Brain microvascular endothelial cell (primary cell): ENCODE results near the gene EDDM3A.
A peak's percentile ranks its signal among the peaks of the same experiment; 100 is the strongest.

Source experiments
- DNase-seq: peaks from one replicate; pipeline ENCODE4 v3.0.0-alpha.2; 2020
- H3K27ac ChIP-seq: fragments of 250-450 bp; sonication (Bioruptor Pico); 2 replicates; pipeline ENCODE4 v1.5.1; 2020; ENCODE audit warnings: mild to moderate bottlenecking, moderate library complexity
- H3K27me3 ChIP-seq: fragments of 250-450 bp; sonication (Bioruptor Pico); replicated peaks from 2 replicates; pipeline ENCODE4 v1.5.1; 2020; ENCODE audit warnings: mild to moderate bottlenecking
- H3K36me3 ChIP-seq: fragments of 250-450 bp; sonication (Bioruptor Pico); replicated peaks from 2 replicates; pipeline ENCODE4 v1.5.1; 2020; ENCODE audit warnings: mild to moderate bottlenecking
- H3K4me3 ChIP-seq: 2 replicates; pipeline ENCODE4 v1.5.1; 2011; ENCODE audit warnings: low read depth, mild to moderate bottlenecking, control low read depth, low read length, moderate library complexity
- CTCF ChIP-seq: IDR thresholded peaks from 2 replicates; pipeline ENCODE4 v1.5.1; 2011; ENCODE audit warnings: low read depth, mild to moderate bottlenecking, moderate library complexity, low read length, control low read depth, inconsistent platforms; ENCODE audit errors: missing control alignments
- in situ Hi-C: cut with HindIII; loops from 2 replicates; pipeline ENCODE4 v1.10.0; 2017; ENCODE audit warnings: low sequenced_read_pairs, low pct_ligation_motif_present

EDDM3A gene

GRCh38 chr14:20745571-20746358 is at the start of gene EDDM3A:
Gene EDDM3A, plus strand, starts transcription at chr14:20745887. Its CDS starts 1,694 bp downstream, at chr14:20747581.
- Histone ChIP-seq H3K27ac (no peak within 1 kb of the TSS), H3K36me3 (no peaks in the 10 kb centered on the region), H3K27me3 (no peaks in the 10 kb centered on the region), H3K4me3 (no peak within 1 kb of the TSS)
- in situ Hi-C loops, result no loop called here
- no peak for TF ChIP-seq CTCF
- no peak for DNase-seq

- Histone ChIP-seq H3K27ac (no peak overlapping the region), H3K36me3 (no peaks in the 10 kb centered on the region), H3K27me3 (no peaks in the 10 kb centered on the region), H3K4me3 (no peak overlapping the region)
- TF ChIP-seq CTCF, result no peak
- no peak for DNase-seq
- in situ Hi-C loops, result no loop called here
These were observed 48.9 kb upstream of the EDDM3A start for GRCh38 chr14:20696764-20697163.

GRCh38 chr14:20697273-20698017 is 48.2 kb upstream of the EDDM3A start:
- Histone ChIP-seq H3K36me3 (no peaks in the 10 kb centered on the region), H3K4me3 (no peak overlapping the region), H3K27me3 (no peaks in the 10 kb centered on the region), H3K27ac (no peak overlapping the region)
- DNase-seq, result peak; percentile 78
- TF ChIP-seq CTCF, result peak; percentile 84
- in situ Hi-C loops, result no loop called here

- Histone ChIP-seq H3K27ac (no peak overlapping the region), H3K27me3 (no peaks in the 10 kb centered on the region), H3K4me3 (no peak overlapping the region), H3K36me3 (no peaks in the 10 kb centered on the region)
- TF ChIP-seq CTCF, result no peak
- no peak for DNase-seq
- in situ Hi-C loops, result no loop called here
These were observed 47.7 kb upstream of the EDDM3A start for GRCh38 chr14:20698018-20698329.

GRCh38 chr14:20698934-20699333 is 46.8 kb upstream of the EDDM3A start:
- in situ Hi-C loops, result no loop called here
- Histone ChIP-seq H3K27me3 (no peaks in the 10 kb centered on the region), H3K4me3 (no peak overlapping the region), H3K27ac (no peak overlapping the region), H3K36me3 (no peaks in the 10 kb centered on the region)
- DNase-seq, result no peak
- no peak for TF ChIP-seq CTCF
